GDM1 (cell line): ENCODE results near the gene FBF1.

Source experiments
- DNase-seq: peaks from one replicate; lab custom pipeline; 2025; lab: John Stamatoyannopoulos, UW

The FBF1 gene

GRCh38 chr17:75959051-75959838 lies 18.4 kb upstream of the FBF1 start:
- no peak for DNase-seq

GRCh38 chr17:75950855-75951554 lies 10.2 kb upstream of the FBF1 start:
- DNase-seq: no peak

GRCh38 chr17:75950421-75950820 lies 9.6 kb upstream of the FBF1 start:
- no peak for DNase-seq

DNA sequence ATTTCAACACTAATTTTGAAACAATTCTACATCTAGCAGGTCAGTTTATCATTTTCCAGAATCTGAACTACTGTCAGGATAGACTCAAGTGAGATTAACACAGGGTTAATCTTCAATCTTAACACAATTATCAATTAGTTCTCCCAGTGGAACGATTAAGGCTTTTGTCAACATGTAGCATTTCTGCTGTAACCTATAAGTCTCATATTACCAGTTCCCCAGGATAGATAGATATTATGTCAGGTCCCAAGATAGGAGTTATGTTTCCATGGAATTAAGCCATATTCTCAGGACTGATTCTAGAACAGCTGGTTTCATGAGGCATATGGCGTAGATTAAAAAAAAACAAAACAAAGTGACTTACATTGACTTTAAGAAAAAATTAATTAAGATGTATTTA lies 4.4 kb upstream of the FBF1 start:
- no peak for DNase-seq

GRCh38 chr17:75943491-75943890 lies 2.6 kb upstream of the FBF1 start:
- no peak for DNase-seq

GRCh38 chr17:75942473-75942872 lies 1.6 kb upstream of the FBF1 start:
- no peak for DNase-seq

DNA sequence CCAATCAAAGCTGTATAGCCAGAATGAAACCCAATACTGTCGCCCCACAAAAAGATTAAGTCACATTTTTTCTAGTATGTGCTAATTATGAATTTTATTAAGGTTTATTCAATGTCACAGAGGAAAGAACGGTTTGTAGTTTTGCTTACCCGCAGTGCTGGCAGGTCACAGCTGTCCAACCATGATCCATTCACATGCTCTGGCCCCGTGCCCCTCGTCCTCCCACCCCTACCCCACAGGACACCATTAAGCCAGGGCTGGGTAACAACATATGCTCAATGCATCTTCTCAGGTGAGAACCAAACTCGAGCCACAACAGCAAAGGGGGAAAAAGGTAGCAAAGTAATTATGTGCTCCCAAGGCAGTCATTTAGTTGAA lies 589 bp upstream of the FBF1 start:
- DNase-seq: no peak

- no peak for DNase-seq
Observed at GRCh38 chr17:75937652-75938051, 3.2 kb downstream of the FBF1 start.

DNA sequence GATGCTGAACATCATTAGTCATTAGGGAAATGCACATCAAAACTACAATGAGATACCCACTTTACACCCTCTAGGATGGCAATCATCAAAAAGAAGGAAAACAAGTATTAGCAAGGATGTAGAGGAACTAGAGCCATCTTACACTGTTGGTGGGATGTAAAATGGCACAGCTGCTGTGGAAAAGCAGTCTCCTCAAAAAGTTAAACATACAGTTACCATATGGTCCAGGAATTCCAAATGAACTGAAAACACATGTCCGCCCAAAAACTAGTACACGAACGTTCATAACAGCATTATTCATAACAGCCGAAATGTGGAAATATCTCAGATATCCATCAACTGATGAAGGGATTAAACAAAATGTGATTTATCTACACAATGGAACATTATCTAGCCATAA lies 7.0 kb downstream of the FBF1 start:
- no peak for DNase-seq

GRCh38 chr17:75932852-75933251 lies 8.0 kb downstream of the FBF1 start:
- DNase-seq: no peak

GRCh38 chr17:75931062-75931461 lies 9.8 kb downstream of the FBF1 start:
- DNase-seq: no peak

DNA sequence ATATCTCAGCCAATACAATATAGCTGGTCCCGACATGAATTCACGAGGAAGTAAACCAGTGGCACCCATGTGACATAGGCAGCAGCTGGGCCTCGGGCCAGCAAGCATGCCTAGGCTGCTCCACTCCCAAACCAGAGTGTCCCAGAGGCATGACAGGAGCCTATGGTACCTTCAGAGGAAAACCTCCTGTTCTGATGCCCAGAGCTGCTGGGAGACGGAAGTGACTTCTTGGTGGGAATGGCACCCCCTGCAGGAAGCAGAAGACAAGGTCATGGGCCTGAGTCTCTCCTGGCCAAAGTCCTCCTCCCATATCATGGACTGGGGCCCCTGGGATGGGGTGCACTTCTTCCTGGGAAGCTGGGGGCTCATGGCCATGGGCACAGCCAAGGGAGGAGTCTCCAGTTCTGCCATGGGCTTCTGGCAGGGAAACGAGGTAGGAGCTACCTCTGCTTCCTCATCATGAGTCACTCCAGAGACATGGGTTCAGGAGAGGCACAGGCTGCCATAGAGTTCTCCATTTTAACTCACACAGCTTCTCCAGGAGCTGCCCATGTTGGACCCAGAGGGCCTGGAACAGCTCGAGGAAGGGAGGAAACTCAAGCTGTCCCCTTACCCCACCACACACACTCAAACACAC lies 13.4 kb downstream of the FBF1 start:
- DNase-seq: no peak

DNA sequence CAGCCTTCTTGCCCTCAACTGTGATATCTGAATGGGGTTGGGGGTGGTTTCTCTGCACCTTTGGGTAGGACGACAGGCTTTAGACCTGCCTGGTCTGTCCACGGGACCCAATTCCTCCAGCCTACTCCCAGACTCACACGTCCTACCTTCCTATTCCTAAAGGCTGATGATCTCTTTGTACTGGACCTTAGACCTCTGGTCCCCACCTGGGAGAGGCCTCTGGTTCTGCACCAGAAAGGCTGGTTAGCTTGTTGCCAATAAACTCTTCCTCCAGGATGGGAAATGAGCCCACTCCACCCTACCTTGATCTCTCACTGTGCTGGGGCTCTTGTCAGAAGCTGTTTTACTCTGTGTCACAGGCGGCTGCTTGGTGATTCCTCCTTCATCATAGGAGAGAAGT lies 14.4 kb downstream of the FBF1 start:
- DNase-seq: no peak

- no peak for DNase-seq
Observed at GRCh38 chr17:75925912-75926311, 14.9 kb downstream of the FBF1 start.

DNA sequence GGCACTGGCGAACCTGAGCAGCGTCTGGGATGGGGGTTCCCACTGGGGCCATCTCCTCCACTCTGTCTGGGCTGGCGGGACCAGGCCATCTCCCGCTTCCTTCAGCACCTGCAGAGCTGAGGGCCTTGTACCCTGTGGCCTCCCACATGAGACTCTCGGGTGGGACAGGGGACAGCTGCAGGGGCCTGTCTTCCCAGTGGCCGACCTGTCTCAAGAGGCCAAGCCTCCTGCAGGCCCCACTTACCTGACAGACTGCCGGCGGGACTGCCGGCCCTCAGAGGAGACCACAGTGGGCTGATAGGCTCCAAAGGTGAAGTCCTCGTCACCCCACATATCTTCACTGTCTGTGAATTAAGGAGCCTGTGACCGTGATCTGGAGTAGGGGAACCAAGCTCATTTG lies 15.7 kb downstream of the FBF1 start:
- no peak for DNase-seq

DNA sequence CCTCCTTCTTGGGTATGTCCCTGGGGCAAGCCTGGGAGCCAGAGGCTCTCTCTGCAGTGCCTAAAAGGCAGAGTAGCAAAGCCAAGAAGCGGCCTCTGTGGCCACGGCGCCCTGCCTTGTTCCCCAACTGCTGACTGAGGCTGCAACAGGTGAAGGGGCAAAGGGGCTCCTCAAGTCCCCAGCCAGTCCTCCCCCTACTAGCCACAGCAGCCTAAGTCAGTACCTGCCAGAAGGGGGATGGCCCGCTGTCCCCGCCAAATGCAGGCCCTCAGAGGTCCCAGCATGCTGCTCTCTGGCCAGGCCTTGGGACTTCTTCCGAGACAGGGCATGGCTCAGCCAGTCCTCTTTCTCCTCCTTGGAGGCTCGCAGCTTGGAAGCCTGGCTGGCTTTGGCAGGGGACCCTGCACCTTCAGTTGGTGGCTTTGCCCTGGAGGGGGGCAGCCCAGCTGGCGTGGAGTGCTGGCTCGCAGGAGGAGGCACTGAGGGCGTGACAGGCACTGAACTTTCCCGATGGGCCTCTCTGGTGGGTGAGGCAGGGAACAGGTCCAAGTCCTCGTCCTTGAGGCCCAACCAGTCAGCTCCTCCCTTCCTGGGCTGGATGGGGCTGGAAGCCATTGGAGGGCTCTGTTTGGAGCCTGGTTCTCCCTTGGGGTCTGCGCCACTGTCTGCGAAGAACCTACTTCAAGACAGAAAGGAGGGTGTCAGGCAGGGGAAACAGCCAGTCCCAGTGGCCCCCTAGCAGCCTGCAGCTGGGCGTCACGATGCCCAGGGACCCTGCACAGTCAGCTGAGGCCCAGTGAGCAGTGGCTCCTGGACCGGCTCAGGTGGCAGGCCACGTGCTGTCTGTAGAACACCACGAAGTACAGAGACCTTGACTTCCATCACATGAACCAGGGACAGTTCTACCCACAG lies 17.6 kb downstream of the FBF1 start:
- no peak for DNase-seq

- DNase-seq: no peak
Observed at GRCh38 chr17:75922173-75922961, 18.5 kb downstream of the FBF1 start.

DNA sequence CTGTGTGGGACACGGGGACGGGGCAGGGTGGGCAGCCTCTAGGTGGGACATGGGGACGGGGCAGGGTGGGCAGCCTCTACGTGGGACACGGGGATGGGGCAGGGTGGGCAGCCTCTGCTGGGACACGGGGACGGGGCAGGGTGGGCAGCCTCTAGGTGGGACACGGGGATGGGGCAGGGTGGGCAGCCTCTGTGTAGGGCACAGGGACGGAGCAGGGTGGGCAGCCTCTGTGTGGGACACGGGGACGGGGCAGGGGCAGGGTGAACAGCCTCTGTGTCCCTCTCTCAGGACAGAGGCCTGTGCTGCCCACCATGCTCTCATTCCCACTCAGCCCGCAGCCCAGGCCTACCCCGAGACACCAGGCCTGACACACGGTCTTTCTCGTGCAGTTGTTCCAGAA lies 19.2 kb downstream of the FBF1 start:
- DNase-seq: no peak

DNA sequence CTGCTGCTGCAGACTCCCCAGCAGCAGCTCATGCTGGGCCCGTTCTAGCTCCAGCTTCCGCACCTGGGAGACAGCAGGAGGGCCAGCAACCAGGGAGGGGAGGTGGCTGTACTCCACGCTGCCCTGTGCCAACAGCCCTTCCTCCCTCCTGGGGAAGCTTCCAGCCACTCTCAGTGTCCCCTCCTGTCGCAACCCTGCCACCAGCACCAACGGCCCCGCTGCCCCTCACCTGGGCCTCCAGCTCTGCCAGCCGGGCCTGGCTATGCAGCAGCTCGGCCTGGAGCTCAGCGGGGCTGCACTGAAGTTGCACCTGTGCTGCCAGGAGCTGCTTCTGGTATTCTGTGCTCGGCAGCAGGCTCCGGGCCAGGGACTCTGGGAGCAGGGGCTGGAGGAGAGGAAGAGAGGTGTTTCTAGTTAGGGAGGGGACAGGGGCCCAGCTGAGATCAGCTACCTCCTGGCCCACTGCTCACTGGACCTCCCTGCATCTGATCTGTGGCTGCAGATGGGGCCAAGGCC lies 20.7 kb downstream of the FBF1 start:
- DNase-seq: no peak

DNA sequence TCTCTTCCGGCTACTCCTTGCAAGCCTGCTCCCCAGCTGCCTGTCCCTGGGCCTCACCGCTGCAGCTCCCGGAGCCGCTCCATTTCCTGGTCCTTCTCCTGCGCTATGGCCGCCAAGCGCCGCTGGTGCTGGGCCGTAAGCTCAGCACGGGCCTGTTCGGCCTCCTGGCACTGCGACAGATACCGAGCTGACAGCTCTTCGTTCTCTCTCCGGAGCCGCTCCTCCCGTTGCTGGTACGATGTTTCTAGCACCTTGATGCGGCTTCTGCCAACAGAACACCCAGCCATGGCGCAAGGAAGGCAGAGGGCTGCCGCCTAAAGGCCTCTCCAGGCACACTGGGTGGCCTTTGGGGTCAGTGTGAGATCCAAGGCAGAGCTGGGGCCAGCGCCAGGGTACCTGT lies 21.2 kb downstream of the FBF1 start:
- no peak for DNase-seq

GRCh38 chr17:75917917-75918445 lies 22.9 kb downstream of the FBF1 start:
- DNase-seq: no peak
